GM23248 (cell line): ENCODE data around the gene SLF1. TPM values are rescaled to one million over a fixed set of nuclear protein-coding genes. Genes with fewer than 3 reads are reported as not detected.

ENCODE experiments used
- DNase-seq: peaks from one replicate; pipeline ENCODE4 v3.0.0-alpha.2; 2015
- H2AFZ ChIP-seq: fragments of 200-600 bp; sonication (generic); 2 replicates; pipeline ENCODE4 v1.6.1; 2016; ENCODE audit warnings: antibody characterized with exemption
- H3F3A ChIP-seq: fragments of 200-600 bp; sonication (generic); 2 replicates; pipeline ENCODE4 v1.6.1; 2016; ENCODE audit warnings: mild to moderate bottlenecking, antibody characterized with exemption, mixed run types; ENCODE audit not compliant: insufficient read depth
- H3K27ac ChIP-seq: fragments of 200-600 bp; sonication (generic); 2 replicates; pipeline ENCODE4 v1.5.1; 2016; ENCODE audit warnings: mild to moderate bottlenecking
- H3K27me3 ChIP-seq: fragments of 200-600 bp; sonication (generic); replicated peaks from 2 replicates; pipeline ENCODE4 v1.6.1; 2016; ENCODE audit warnings: mild to moderate bottlenecking; ENCODE audit not compliant: insufficient read depth
- H3K36me3 ChIP-seq: fragments of 200-600 bp; sonication (generic); 2 replicates; pipeline ENCODE4 v1.6.1; 2016; ENCODE audit warnings: low read depth, mild to moderate bottlenecking
- H3K4me1 ChIP-seq: fragments of 200-600 bp; sonication (generic); 2 replicates; pipeline ENCODE4 v1.6.1; 2016; ENCODE audit warnings: mild to moderate bottlenecking; ENCODE audit not compliant: insufficient read depth
- H3K4me2 ChIP-seq: fragments of 200-600 bp; sonication (generic); one replicate; pipeline ENCODE4 v1.6.1; 2016; ENCODE audit warnings: mild to moderate bottlenecking; ENCODE audit not compliant: unreplicated experiment
- H3K4me3 ChIP-seq: fragments of 200-600 bp; sonication (generic); 2 replicates; pipeline ENCODE4 v1.5.1; 2016; ENCODE audit warnings: mild to moderate bottlenecking
- H3K79me2 ChIP-seq: fragments of 200-600 bp; sonication (generic); 2 replicates; pipeline ENCODE4 v1.6.1; 2016; ENCODE audit warnings: mild to moderate bottlenecking; ENCODE audit not compliant: insufficient read depth
- H3K9ac ChIP-seq: fragments of 200-600 bp; sonication (generic); 2 replicates; pipeline ENCODE4 v1.6.1; 2016; ENCODE audit warnings: mild to moderate bottlenecking
- H3K9me2 ChIP-seq: fragments of 200-600 bp; sonication (generic); 2 replicates; pipeline ENCODE4 v1.6.1; 2016; ENCODE audit warnings: mixed run types, mild to moderate bottlenecking, moderate library complexity; ENCODE audit not compliant: insufficient read depth
- H3K9me3 ChIP-seq: fragments of 200-600 bp; sonication (generic); one replicate; pipeline ENCODE4 v1.6.1; 2017; ENCODE audit warnings: low read depth
- H4K20me1 ChIP-seq: fragments of 200-600 bp; sonication (generic); 2 replicates; pipeline ENCODE4 v1.6.0; 2016; ENCODE audit not compliant: insufficient read depth
- EZH2 ChIP-seq: fragments of 200-600 bp; sonication (generic); IDR thresholded peaks from 2 replicates; pipeline ENCODE4 v1.6.1; 2018; ENCODE audit warnings: antibody characterized with exemption, mild to moderate bottlenecking; ENCODE audit not compliant: insufficient read depth, poor library complexity, severe bottlenecking
- EZH2phosphoT487 ChIP-seq: fragments of 200-600 bp; sonication (generic); IDR thresholded peaks from 2 replicates; pipeline ENCODE4 v1.6.1; 2018; ENCODE audit warnings: antibody characterized with exemption, moderate library complexity, mild to moderate bottlenecking, low read depth; ENCODE audit not compliant: insufficient read depth
- WGBS, 2 experiments: methylation state at CpG; one replicate each; pipeline ENCODE4 v1.1.6; 2015 to 2017; ENCODE audit warnings: low lambda C conversion rate in 2 of 2, low coverage in 1 of 2; ENCODE audit errors: missing lambda C conversion rate in 2 of 2; 5-methylcytosine and 5-hydroxymethylcytosine counted together
- in situ Hi-C: fragments of 300-500 bp; cut with MboI; formaldehyde crosslinking; loops from 2 replicates; pipeline ENCODE4 v1.15.0; 2020
- polyA plus RNA-seq: library from polyadenylated mRNA; unstranded; fragments of >200 nt; fragmentation: Nextera tagmentation; extraction: Ambion mirVana; gene quantifications from 2 replicates; pipeline ENCODE4 v1.2.1, GENCODE V29; 2016
- total RNA-seq: library from RNA; depleted of rRNA; stranded (reverse); fragments of >200 nt; shearing (Covaris generic); gene quantifications from 2 replicates; pipeline ENCODE4 v1.2.3, GENCODE V29; 2014

Gene SLF1
- total and polyA plus RNA-seq, 2 experiments from 2014 or later: 4.3 to 7.3 TPM

GRCh38 chr5:94715768-94716167 lies 97.3 kb downstream of the SLF1 start:
- no peaks in the 10 kb centered on the region for H3K9me3 ChIP-seq
- no peak overlapping the region for H3K9ac ChIP-seq
- 98 to 99% methylated on average over 3 of the region's 3 CpGs for WGBS, 2 experiments
- H3F3A ChIP-seq: no peaks in the 10 kb centered on the region
- no peak overlapping the region for H3K27ac ChIP-seq
- TF ChIP-seq EZH2phosphoT487 (no peak), EZH2 (no peak)
- H3K79me2 ChIP-seq: no peaks in the 10 kb centered on the region
- no peak overlapping the region for H2AFZ ChIP-seq
- no peak overlapping the region for H3K4me3 ChIP-seq
- H3K27me3 ChIP-seq: no peaks in the 10 kb centered on the region
- no peak overlapping the region for H3K4me2 ChIP-seq
- DNase-seq: no peak
- in situ Hi-C loops: no loop called here
- no peaks in the 10 kb centered on the region for H3K4me1 ChIP-seq
- no peaks in the 10 kb centered on the region for H4K20me1 ChIP-seq
- no peaks in the 10 kb centered on the region for H3K36me3 ChIP-seq
- no peaks in the 10 kb centered on the region for H3K9me2 ChIP-seq

GRCh38 chr5:94725142-94725541 lies 106.7 kb downstream of the SLF1 start:
- H3K9ac ChIP-seq: no peak overlapping the region
- no peaks in the 10 kb centered on the region for H3K4me1 ChIP-seq
- H3F3A ChIP-seq: no peaks in the 10 kb centered on the region
- no peak overlapping the region for H3K27ac ChIP-seq
- H3K79me2 ChIP-seq: no peaks in the 10 kb centered on the region
- DNase-seq: no peak
- TF ChIP-seq EZH2: no peak
- TF ChIP-seq EZH2phosphoT487: no peak
- 82 to 87% methylated on average over 1 of the region's 1 CpG for WGBS, 2 experiments
- no peak overlapping the region for H2AFZ ChIP-seq
- no peaks in the 10 kb centered on the region for H3K9me2 ChIP-seq
- no peak overlapping the region for H3K4me2 ChIP-seq
- H3K4me3 ChIP-seq: no peak overlapping the region
- in situ Hi-C loops: no loop called here
- H3K27me3 ChIP-seq: no peaks in the 10 kb centered on the region
- H3K9me3 ChIP-seq: no peaks in the 10 kb centered on the region
- H4K20me1 ChIP-seq: no peaks in the 10 kb centered on the region
- no peaks in the 10 kb centered on the region for H3K36me3 ChIP-seq

- H3K79me2 ChIP-seq: no peaks in the 10 kb centered on the region
- no peaks in the 10 kb centered on the region for H3K4me1 ChIP-seq
- H3K9me2 ChIP-seq: no peaks in the 10 kb centered on the region
- TF ChIP-seq EZH2phosphoT487: no peak
- no peak for TF ChIP-seq EZH2
- H3K4me2 ChIP-seq: no peak overlapping the region
- H3K27ac ChIP-seq: no peak overlapping the region
- no peak overlapping the region for H3K9ac ChIP-seq
- no peaks in the 10 kb centered on the region for H3K36me3 ChIP-seq
- H3K27me3 ChIP-seq: no peaks in the 10 kb centered on the region
- no peaks in the 10 kb centered on the region for H3K9me3 ChIP-seq
- H3K4me3 ChIP-seq: no peak overlapping the region
- H4K20me1 ChIP-seq: no peaks in the 10 kb centered on the region
- DNase-seq: no peak
- 0 out of 2 replicates have a peak overlapping the region, but pooled peaks have one; percentile 35 for H2AFZ ChIP-seq
- 39 to 51% methylated on average over 1 of the region's 1 CpG for WGBS, 2 experiments
- H3F3A ChIP-seq: no peaks in the 10 kb centered on the region
- in situ Hi-C loops: no loop called here
These were observed 113.0 kb downstream of the SLF1 start for GRCh38 chr5:94731471-94731870.

- no peaks in the 10 kb centered on the region for H3K36me3 ChIP-seq
- no peaks in the 10 kb centered on the region for H3K4me1 ChIP-seq
- H3F3A ChIP-seq: no peaks in the 10 kb centered on the region
- no peak overlapping the region for H3K4me3 ChIP-seq
- H4K20me1 ChIP-seq: no peaks in the 10 kb centered on the region
- no peak overlapping the region for H3K9ac ChIP-seq
- H3K27me3 ChIP-seq: no peaks in the 10 kb centered on the region
- H2AFZ ChIP-seq: no peak overlapping the region
- TF ChIP-seq EZH2phosphoT487 (no peak), EZH2 (no peak)
- H3K27ac ChIP-seq: no peak overlapping the region
- in situ Hi-C loops: no loop called here
- no peaks in the 10 kb centered on the region for H3K9me3 ChIP-seq
- no peak for DNase-seq
- no peaks in the 10 kb centered on the region for H3K79me2 ChIP-seq
- H3K9me2 ChIP-seq: no peaks in the 10 kb centered on the region
- H3K4me2 ChIP-seq: no peak overlapping the region
- 82 to 94% methylated on average over 1 of the region's 1 CpG for WGBS, 2 experiments
These were observed 118.0 kb downstream of the SLF1 start for GRCh38 chr5:94736498-94736897.

- H3K4me2 ChIP-seq: no peak overlapping the region
- H3F3A ChIP-seq: no peaks in the 10 kb centered on the region
- no peak overlapping the region for H3K9ac ChIP-seq
- TF ChIP-seq EZH2 (no peak), EZH2phosphoT487 (no peak)
- no peaks in the 10 kb centered on the region for H3K27me3 ChIP-seq
- 56 to 64% methylated on average over 2 of the region's 2 CpGs for WGBS, 2 experiments
- no peaks in the 10 kb centered on the region for H4K20me1 ChIP-seq
- H3K36me3 ChIP-seq: no peaks in the 10 kb centered on the region
- DNase-seq: no peak
- in situ Hi-C loops: no loop called here
- H3K4me1 ChIP-seq: no peaks in the 10 kb centered on the region
- H3K27ac ChIP-seq: no peak overlapping the region
- H2AFZ ChIP-seq: no peak overlapping the region
- H3K4me3 ChIP-seq: no peak overlapping the region
- no peaks in the 10 kb centered on the region for H3K9me2 ChIP-seq
- no peaks in the 10 kb centered on the region for H3K9me3 ChIP-seq
- no peaks in the 10 kb centered on the region for H3K79me2 ChIP-seq
These were observed 121.8 kb downstream of the SLF1 start for GRCh38 chr5:94740286-94740685.
